ENCODE measurements around the gene FASTKD1. TPM values are rescaled to one million over a fixed set of nuclear protein-coding genes. Genes with fewer than 3 reads are reported as not detected.

Gene FASTKD1
- total RNA-seq, 1 donor = 14.5 TPM

DNA sequence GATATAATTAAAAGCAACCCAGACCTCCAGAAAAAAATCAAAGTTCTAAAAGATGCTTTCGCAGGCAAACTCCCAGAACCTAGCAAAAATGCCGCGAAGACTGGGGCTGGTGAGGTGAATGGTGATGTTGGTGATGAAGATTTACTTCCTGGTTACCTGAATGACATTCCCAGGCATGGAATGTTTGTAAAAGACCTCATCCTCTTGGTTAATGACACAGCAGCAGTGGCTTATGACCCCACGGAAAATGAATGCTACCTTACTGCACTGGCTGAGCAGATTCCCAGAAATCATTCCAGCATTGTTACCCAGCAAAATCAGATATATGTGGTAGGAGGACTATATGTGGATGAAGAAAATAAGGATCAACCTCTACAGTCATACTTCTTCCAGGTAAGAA, 63.2 kb downstream of the FASTKD1 start:
- Histone ChIP-seq H4K20me1 (ENCODE audit: insufficient read depth, low read length) (no peaks in the 10 kb centered on the region), H3K27me3 (ENCODE audit: insufficient read depth, low read length) (no peaks in the 10 kb centered on the region), H3K9me3 (ENCODE audit: low read depth, low read length) (no peaks in the 10 kb centered on the region), H3K27ac (ENCODE audit: low read depth, low read length) (no peak overlapping the region), H3K4me1 (ENCODE audit: insufficient read depth, low read length) (peaks cover 12% of the 10 kb centered on the region), H2AFZ (ENCODE audit: low read length) (no peak overlapping the region), H3K4me3 (ENCODE audit: insufficient read depth, low read length) (no peak overlapping the region), H3K79me2 (ENCODE audit: insufficient read depth, low read length) (no peaks in the 10 kb centered on the region), H3K4me2 (ENCODE audit: insufficient read depth, low read length) (no peak overlapping the region), H3K36me3 (ENCODE audit: insufficient read depth, low read length) (no peaks in the 10 kb centered on the region)
- DNase-seq (ENCODE audit: insufficient read length, low spot score, missing footprints) = no peak
- TF ChIP-seq, protein P1, sequence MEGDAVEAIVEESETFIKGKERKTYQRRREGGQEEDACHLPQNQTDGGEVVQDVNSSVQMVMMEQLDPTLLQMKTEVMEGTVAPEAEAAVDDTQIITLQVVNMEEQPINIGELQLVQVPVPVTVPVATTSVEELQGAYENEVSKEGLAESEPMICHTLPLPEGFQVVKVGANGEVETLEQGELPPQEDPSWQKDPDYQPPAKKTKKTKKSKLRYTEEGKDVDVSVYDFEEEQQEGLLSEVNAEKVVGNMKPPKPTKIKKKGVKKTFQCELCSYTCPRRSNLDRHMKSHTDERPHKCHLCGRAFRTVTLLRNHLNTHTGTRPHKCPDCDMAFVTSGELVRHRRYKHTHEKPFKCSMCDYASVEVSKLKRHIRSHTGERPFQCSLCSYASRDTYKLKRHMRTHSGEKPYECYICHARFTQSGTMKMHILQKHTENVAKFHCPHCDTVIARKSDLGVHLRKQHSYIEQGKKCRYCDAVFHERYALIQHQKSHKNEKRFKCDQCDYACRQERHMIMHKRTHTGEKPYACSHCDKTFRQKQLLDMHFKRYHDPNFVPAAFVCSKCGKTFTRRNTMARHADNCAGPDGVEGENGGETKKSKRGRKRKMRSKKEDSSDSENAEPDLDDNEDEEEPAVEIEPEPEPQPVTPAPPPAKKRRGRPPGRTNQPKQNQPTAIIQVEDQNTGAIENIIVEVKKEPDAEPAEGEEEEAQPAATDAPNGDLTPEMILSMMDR (IDR thresholded peaks at IDR 0.05; ENCODE audit: extremely low read depth, low read depth, low read length) = no peak

DNA sequence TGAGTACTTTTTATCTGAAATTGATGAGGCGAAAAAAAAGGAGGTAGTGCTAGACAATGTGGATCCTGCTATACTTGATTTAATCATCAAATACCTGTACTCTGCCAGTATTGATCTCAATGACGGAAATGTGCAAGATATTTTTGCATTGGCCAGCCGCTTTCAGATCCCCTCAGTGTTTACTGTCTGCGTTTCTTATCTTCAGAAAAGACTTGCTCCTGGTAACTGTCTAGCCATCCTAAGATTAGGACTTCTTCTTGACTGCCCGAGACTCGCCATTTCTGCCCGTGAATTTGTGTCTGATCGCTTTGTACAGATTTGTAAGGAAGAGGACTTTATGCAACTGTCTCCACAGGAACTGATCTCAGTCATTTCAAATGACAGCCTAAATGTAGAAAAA, 63.7 kb downstream of the FASTKD1 start:
- Histone ChIP-seq H3K4me3 (ENCODE audit: insufficient read depth, low read length) (no peak overlapping the region), H3K9me3 (ENCODE audit: low read depth, low read length) (no peaks in the 10 kb centered on the region), H3K27me3 (ENCODE audit: insufficient read depth, low read length) (no peaks in the 10 kb centered on the region), H3K4me1 (ENCODE audit: insufficient read depth, low read length) (peaks cover 12% of the 10 kb centered on the region), H4K20me1 (ENCODE audit: insufficient read depth, low read length) (no peaks in the 10 kb centered on the region), H2AFZ (ENCODE audit: low read length) (no peak overlapping the region), H3K4me2 (ENCODE audit: insufficient read depth, low read length) (no peak overlapping the region), H3K36me3 (ENCODE audit: insufficient read depth, low read length) (no peaks in the 10 kb centered on the region), H3K79me2 (ENCODE audit: insufficient read depth, low read length) (no peaks in the 10 kb centered on the region), H3K27ac (ENCODE audit: low read depth, low read length) (no peak overlapping the region)
- TF ChIP-seq, protein P1 (IDR thresholded peaks at IDR 0.05; ENCODE audit: extremely low read depth, low read depth, low read length) = no peak
- DNase-seq (ENCODE audit: insufficient read length, low spot score, missing footprints) = no peak

DNA sequence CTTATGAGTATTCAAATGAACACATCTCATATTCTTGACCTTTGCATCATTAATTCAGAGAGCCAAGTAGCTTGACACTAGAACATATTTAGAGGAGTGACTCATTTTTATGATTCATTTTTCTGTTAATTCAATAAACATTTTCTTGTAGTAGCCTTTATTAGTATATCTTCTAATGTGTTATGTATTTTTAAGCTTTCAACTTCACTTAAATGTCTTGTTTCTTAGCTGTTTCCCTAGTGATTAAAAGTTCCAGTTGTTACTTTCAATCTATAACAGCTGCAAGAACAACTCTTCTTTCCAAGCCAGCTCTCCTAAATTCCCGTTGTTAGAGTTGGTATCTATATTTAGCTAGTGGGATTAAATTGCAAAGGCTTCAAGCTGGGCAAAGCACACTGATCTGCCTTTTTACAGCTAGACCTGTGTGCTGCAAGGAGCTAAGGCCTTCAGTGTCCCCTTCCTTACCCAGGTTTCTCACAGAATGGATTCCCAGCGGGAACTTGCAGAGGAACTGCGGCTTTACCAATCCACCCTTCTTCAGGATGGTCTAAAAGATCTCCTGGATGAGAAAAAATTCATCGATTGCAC, 64.3 kb downstream of the FASTKD1 start, which contains the start of gene KLHL41:
TSS of gene KLHL41 (plus strand) at position 405 of the 588 bp plus-strand sequence. CDS start at position 482, 77 bp downstream.
- no peak within 1 kb of the TSS for H3K4me3 ChIP-seq (ENCODE audit: insufficient read depth, low read length)
- no peaks in the 10 kb centered on the region for H3K27me3 ChIP-seq (ENCODE audit: insufficient read depth, low read length)
- H4K20me1 ChIP-seq (ENCODE audit: insufficient read depth, low read length) = no peaks in the 10 kb centered on the region
- no peaks in the 10 kb centered on the region for H3K79me2 ChIP-seq (ENCODE audit: insufficient read depth, low read length)
- no peaks in the 10 kb centered on the region for H3K9me3 ChIP-seq (ENCODE audit: low read depth, low read length)
- TF ChIP-seq, protein P1 (IDR thresholded peaks at IDR 0.05; ENCODE audit: extremely low read depth, low read depth, low read length) = no peak
- no peak within 1 kb of the TSS for H2AFZ ChIP-seq (ENCODE audit: low read length)
- no peak within 1 kb of the TSS for H3K4me2 ChIP-seq (ENCODE audit: insufficient read depth, low read length)
- no peak within 1 kb of the TSS for H3K27ac ChIP-seq (ENCODE audit: low read depth, low read length)
- no peaks in the 10 kb centered on the region for H3K36me3 ChIP-seq (ENCODE audit: insufficient read depth, low read length)
- DNase-seq (ENCODE audit: insufficient read length, low spot score, missing footprints) = no peak
- H3K4me1 ChIP-seq (ENCODE audit: insufficient read depth, low read length) = peaks cover 12% of the 10 kb centered on the region

DNA sequence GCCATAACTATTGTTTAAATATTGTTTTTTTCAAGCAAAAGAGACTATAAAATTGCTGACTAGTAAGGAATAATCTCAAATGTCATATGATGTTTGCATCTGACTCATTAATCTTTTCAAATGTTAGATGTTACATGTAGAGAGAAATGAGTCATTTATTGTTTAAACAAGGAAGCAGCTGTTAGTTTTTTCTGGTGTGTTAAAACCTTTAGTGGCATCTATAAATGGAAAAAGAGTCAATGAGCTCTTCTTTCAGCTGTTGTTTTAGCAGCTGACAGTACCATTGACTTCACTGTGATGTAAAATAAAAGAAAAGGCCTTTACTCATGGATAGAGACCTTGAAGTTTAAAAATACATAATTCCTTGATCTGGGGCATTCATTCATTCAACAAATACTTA, 66.0 kb downstream of the FASTKD1 start:
- peak overlapping the region; percentile 47 for H3K27ac ChIP-seq (ENCODE audit: low read depth, low read length)
- H2AFZ ChIP-seq (ENCODE audit: low read length) = no peak overlapping the region
- TF ChIP-seq, protein P1 (IDR thresholded peaks at IDR 0.05; ENCODE audit: extremely low read depth, low read depth, low read length) = no peak

More for the DNA sequence above, 66.0 kb downstream of the FASTKD1 start:
- Histone ChIP-seq H3K27me3 (ENCODE audit: insufficient read depth, low read length) (no peaks in the 10 kb centered on the region), H3K36me3 (ENCODE audit: insufficient read depth, low read length) (no peaks in the 10 kb centered on the region), H4K20me1 (ENCODE audit: insufficient read depth, low read length) (no peaks in the 10 kb centered on the region), H3K4me1 (ENCODE audit: insufficient read depth, low read length) (peaks cover 12% of the 10 kb centered on the region), H3K4me3 (ENCODE audit: insufficient read depth, low read length) (no peak overlapping the region), H3K79me2 (ENCODE audit: insufficient read depth, low read length) (no peaks in the 10 kb centered on the region), H3K4me2 (ENCODE audit: insufficient read depth, low read length) (no peak overlapping the region), H3K9me3 (ENCODE audit: low read depth, low read length) (no peaks in the 10 kb centered on the region)
- peak; percentile 93 for DNase-seq (ENCODE audit: insufficient read length, low spot score, missing footprints)

Measured in osteoblast (primary cell).